GM21360 (cell line): ENCODE data around the gene IL12RB1.
A peak's percentile ranks its signal among the peaks of the same experiment; 100 is the strongest.
"Not testable (repeated sequence)": the region's sequence is repeated elsewhere in the genome, so short reads cannot be mapped to it uniquely, and the experiment has no call there.

Experiments
- ATAC-seq: cut with Tn5 transposase; IDR thresholded peaks from one replicate; pipeline ENCODE4 v1.9.1; 2021; ENCODE audit warnings: mild to moderate bottlenecking, moderate library complexity; ENCODE audit not compliant: unreplicated experiment

Gene IL12RB1

DNA sequence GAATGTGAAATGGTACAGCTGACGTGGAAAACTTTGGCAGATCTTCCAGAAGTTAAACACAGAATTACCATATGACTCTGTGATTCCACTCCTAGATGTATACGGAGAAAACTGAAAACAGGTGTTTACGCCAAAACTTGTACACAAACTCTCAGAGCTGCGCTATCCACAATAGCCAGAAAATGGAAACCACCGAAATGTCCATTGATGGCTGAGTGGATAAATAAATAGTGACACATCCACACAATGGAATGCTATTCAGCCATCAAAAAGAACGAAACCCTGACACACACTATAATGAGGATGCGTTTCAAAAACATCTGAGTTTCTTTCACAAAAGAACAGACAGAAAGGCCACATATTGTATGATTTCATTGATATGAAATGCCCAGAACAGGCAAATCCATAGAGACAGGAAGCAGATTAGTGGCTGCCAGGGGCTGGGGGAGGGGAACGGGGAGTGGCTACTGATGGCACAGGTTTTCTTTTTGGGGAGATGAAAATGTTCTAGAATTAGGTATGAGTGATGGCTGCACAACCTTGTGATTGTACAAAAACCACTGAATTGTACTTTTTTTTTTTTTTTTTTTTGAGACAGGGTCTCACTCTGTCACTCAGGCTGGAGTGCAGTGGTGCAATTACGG is 33.0 kb downstream of the IL12RB1 start:
- no peak for ATAC-seq

DNA sequence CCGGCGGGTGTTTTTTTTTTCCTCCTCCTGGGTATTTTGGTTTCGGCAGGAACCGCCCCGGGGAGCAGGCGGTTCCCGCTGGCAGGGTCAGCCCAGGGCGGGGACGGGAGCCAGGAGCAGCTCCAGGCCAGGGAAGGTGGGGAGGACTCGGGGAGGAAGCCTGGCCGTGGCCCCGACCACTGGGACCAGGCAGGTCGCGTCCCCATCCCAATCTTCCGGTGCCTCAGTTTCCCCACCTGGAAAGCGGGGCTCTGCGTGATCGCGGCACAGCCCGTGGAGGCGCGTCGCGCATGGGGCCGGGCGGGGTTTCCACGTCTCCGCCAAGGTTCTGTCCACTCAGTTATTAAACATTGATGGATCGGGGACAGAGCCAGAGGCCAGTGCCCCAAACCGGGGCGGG is 34.8 kb downstream of the IL12RB1 start:
- ATAC-seq = no peak

DNA sequence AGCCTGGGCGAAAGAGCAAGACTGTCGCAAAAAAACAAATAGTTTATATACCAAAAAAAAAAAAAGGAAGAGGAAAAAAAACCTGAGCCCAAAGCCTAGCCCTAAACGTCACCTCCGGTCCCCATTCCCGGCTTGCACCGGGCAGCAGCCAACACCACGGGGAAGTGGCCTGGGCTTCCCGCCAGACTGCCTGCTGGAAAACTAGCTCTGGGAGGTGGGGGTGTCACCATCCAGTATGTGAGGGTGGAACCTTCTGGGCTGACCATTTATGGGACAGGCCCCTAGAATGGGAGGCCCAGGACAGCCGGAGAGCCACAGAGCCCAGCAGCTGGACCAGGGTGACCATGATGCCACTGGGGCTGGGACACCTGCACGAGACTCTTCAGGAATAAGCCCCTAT is 37.3 kb downstream of the IL12RB1 start:
- no peak for ATAC-seq

DNA sequence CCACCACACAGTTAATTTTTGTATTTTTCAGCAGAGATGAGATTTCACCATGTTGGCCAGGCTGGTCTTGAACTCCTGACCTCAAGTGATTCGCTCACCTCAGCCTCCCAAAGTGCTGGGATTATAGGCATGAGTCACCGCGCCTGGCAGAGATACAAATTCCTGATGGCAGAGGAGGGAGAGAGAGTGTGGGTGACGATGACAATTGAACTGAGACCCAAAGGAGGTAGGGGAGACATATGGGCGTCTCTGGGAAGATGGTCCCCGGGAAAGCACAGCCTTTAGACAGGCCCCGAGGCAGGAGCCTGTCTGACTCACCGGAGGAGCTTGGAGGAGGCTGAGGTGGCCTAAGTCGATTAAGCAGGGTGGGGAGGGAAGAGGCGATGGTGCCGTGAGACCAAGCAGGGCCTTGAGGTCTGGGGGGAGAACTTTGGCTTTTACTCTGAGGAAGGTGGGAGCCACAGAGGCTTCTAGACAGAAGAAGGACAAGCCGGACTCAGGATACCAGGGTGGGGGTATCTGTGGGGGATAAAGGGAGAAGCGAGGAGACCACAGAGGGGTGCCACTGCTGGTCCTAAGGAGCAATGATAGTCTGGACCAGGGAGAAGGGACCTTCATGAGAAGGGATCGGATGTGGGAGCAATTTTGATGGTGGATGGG is 40.5 kb downstream of the IL12RB1 start:
- no peak for ATAC-seq

DNA sequence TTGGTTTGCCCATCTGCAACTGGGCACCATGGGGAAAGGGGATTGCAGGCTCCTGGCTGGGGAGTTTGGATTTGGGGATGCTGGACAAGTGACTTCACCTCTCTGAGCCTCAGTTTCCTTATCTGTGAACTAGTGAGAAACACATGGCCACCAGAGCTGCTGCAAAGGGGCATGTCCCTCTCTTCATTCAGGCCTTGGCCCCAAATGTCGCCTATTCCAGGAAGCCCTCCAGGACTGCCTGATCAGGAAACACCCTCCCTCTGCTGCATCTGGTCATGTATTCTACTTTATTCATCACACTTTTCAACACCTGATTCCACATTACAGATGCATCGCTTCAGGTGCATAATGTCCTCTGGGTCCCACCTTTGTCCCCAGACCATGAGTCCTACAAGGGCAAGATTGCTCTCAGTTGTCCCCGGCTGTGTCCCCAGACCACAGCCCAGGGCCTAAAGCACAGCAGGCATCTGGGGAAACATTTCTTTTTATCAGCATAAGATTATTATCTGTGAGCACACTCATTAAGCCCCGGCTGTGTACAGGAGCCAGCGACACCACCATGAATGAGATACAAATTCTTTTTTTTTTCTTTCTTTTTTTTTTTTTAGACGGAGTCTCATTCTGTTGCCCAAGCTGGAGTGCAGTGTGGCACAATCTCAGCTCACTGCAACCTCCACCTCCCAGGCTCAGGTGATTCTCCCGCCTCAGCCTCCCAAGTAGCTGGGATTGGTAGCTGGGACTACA is 41.3 kb downstream of the IL12RB1 start:
- peak; percentile 5 for ATAC-seq

DNA sequence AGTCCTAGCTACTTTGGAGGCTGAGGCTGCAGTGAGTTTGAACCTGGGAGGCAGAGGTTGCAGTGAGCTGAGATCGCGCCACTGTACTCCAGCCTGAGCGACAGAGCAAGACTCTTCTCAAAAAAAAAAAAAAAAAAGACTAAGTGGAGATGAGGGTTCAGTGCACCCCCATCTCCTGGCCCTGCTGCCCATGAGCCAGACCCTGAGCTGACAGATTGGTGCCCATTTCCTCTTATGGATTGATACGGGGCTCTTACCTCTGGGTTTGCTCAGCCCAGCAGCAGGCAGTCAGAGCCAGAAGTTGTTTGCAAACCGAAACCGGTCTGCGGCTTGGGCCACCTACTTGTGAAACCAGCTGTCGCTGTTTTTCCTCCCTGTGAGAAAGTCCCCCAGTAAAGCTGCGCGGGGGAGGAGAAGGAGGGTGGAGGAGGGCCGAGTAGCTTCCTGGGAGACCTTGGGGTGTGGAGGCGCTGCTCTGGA is 41.9 kb downstream of the IL12RB1 start:
- peak; percentile 83 for ATAC-seq

DNA sequence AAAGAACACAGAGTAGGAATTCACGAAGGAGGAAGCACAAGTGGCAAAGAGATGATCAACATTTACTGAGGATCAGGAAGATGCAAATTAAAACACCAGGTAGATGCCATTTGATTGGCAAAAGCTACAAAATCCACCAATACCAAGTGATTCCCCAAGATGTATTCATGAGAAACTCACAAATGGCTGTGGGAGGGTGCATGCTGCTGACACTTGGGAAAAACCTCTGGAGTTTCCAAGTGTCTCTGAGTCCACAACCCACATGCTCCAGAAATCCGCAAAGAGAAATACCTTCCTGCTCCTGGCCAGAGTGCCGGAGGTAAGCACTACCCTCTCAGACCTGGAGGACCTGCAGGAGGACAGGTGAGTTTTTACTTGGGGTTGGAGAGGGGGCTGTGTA is 43.1 kb downstream of the IL12RB1 start:
- no peak for ATAC-seq

DNA sequence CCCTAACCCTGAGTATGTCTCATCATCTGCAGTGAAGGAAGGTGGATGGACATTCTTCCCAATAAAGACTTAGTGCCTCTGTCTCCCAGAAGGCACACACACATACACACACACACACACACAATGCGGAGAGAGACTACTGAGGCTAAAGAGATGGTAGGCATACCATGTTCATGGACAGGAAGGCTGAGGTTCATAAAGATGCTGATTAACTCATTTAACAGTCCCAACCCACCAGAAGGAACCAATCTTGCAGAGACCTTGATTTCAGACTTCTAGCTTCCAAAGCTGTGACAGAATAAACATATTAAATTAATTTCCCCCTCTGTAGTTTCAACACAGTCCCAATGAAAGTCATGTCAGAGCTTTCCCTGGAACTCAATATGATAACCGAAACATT is 45.7 kb downstream of the IL12RB1 start:
- ATAC-seq = no peak

DNA sequence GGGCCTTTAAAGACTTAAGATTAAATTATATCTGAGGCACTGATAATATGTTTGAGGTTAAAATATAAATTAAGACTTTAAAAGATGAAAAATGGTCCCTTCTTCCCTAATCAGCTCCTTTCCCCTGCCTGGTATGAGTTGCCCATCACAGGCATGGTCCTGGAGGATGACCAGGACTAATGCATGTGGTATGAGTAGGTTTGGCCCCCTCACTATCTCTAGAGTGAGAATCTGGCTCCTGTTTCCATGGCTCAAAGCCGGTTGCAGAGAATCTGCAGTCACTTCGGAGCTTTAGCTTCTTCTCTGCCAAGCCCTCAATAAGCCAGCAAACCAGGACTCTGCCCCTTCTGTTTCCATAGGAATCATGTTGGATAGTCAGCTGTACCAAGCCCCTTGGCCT is 54.6 kb downstream of the IL12RB1 start:
- not testable (repeated sequence) for ATAC-seq

DNA sequence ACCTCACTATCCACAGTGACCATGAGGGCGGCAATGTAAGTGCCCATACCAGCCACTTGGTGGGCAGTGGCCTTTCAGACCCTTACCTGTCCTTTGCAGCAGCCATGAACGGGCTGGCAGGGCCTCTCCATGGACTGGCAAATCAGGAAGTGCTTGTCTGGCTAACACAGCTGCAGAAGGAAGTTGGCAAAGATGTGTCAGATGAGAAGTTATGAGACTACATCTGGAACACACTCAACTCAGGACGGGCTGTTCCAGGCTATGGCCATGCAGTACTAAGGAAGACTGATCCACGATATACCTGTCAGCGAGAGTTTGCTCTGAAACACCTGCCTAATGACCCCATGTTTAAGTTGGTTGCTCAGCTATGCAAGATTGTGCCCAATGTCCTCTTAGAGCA is 55.3 kb downstream of the IL12RB1 start:
- ATAC-seq = not testable (repeated sequence)

DNA sequence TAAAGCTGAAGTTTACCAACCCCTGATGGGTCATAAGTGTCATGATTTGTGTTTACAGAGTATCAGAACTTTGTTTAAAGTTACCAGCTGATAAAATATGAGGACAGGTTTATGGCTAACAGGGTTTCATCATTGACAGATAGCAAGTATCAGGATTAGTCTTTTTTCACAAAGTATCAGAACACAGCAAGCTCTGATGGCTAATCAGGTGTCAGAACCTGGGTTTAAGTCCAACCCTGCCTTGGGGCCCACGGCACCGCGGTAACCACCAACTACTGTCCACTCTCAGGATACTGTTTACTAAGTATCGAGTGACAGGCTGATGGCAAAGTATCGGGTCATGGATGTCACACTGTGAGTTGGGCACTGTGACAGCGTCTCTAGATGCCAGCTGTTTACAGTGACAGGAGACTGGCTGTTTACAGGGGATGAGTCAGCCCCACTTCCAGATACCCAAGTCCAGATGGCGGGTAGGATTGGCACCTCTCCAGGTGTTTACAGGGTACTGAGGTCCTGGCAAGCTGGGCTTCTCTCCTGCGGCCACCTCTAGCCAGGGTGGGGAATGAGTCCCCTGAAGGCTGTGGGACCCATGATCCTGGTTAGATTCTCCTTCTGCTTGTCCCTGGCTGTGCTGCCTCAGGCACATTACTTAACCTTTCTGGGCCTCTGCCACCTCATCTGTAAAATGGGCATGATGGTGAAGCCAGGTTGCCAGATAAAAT is 57.0 kb downstream of the IL12RB1 start:
- ATAC-seq = no peak

DNA sequence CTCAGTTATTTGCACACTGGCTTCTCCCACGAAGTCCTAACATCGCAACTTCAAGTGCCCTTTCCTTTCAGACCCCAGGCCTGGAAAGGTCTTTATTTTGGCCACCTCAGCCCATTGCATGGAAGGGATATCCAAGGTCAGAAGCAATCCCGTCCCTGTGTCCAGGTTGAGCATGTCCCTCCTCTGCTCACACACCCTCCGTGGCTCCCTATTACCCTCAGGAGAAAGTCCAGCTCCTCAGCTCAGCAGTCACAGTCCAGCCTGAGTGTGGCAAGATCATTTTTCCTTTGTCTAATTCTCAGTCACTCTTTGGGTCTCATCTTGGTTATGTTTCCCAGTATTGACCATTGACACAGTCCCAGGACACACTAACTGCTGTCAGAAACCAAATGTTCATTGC is 59.6 kb downstream of the IL12RB1 start:
- ATAC-seq = no peak

DNA sequence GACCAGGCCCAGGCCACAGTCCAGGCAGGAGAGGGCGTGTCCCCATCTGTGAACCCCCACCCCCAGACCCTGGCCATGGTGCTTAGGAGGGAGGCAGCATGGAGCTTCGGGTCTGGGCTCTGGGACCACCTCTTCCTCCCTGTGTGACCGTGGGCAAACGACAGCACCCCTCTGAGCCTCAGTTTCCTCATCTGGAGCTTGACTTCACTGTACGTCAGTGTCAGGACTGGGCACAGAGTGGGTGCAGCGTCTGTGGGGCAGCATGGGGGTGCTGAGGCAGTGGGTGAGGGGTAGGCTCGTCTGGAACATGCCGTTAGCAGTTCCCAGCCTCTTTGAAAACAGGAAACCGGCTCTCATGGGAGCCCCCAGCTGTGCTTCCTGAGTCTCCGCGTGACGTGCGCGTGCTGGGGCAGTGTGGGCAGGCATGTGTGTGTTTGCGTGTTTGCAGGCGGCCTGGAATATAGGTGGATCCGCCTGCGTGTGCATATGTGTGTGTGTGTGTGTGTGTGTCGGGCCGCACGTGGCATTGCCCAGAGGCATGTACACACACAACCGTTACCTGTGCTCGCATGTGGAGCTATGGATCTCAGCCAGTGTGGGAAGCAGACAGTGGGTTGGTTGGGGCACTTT is 63.0 kb downstream of the IL12RB1 start:
- ATAC-seq = no peak

DNA sequence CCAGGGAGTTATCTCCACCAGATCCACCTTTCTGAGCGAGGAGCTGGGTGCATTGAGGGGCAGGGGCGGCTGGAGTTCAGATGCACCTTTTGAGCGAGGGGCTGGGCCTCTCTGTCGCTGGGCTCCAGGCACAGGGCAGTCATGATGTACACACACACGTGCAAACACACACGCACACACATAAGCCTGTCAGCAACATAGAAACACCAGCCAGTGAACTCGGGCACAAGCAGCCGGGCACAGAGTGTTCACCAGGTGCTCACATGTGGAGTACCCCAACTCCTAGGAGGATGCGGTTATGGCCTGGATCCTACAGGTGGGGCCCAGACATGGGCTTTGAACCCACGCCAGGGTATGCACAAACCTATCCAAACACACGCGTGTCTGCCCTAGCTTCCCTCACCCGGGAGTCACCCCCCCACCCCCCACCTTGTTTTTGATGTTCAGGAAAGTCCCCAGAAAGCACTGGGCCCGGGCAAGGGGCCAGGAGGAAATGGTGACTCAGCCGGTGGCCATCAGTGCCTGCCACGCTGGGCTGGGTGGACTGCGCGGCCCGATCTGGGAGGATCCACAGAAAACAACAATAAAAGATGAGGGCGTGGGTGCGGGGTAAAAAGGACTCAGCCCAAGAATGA is 65.5 kb downstream of the IL12RB1 start:
- no peak for ATAC-seq

DNA sequence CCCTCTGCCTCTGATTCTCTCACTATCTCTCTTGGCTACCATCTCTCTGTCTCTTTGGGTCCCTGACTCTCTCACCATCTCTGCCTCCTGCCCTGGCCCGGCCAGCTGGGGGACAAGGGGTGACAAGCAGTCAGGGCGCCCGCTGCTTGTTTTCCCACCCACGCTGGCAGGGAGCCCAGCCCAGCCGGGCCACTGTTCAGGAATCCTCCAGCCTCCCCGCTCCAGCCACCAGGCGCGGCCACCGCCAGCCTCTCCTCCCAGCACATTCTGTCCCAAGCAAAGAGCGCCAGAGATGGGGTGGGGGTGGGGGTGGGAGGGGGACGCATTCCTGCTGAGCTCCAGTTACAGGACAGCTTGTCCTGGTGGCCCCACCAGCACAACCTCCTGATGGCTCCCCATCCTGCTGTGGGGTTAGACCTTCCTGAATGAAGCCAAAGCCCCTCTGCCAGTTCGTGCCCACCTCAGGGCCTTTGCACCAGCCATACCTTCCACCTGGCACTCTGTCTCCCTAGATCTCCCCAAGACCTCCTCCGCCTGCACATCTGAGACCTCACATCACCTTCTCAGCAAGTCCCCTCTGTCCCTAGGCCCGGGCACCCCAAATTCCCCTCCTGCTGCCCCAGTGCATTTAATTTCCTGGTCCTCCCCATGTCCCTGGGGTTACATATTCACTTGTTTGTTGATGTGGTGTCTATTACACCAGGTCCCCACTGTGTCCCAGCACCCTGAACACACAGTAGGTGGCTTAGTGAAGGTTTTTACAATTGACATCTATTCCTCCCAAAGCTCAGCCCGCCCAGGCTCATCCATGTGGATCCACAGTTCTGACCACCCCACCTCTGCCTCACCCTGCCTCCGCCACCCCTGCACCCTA is 66.3 kb downstream of the IL12RB1 start:
- no peak for ATAC-seq

DNA sequence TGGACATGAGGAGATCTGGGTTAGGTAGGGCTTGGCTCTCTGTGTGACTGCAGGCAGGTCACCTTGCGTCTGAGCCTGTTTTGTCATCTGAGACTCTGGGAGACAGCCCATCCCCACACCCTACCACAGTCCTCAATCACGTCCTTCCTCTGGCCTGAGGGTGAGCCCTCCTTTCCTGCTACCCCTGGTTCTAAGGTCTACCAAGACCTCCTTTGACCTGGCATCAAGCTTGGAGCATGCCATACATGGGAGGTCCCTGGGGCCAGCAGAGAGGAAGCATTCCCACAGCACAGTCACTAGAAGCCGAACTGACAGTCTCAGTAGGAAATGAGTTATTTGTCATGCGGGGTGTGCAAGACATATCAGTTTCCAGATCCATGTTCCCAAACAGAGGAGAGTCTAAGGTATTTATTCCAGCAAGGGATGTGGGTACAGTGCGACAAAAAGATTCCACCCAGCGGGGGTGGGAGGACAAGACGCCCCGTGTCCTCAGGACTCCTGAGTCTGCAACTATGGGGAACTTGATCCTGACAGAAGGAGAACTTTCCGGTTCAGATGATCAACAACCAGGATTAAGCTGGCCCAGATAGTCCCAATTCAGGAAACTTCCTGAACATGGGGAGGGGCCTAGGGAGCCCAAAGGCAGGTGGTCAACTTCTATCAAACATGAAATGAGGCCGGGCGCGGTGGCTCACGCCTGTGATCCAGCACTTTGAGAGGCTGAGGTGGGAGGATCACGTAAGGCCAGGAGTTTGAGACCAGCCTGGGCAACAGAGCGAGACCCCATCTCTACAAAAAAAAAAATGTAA is 69.3 kb downstream of the IL12RB1 start:
- no peak for ATAC-seq

DNA sequence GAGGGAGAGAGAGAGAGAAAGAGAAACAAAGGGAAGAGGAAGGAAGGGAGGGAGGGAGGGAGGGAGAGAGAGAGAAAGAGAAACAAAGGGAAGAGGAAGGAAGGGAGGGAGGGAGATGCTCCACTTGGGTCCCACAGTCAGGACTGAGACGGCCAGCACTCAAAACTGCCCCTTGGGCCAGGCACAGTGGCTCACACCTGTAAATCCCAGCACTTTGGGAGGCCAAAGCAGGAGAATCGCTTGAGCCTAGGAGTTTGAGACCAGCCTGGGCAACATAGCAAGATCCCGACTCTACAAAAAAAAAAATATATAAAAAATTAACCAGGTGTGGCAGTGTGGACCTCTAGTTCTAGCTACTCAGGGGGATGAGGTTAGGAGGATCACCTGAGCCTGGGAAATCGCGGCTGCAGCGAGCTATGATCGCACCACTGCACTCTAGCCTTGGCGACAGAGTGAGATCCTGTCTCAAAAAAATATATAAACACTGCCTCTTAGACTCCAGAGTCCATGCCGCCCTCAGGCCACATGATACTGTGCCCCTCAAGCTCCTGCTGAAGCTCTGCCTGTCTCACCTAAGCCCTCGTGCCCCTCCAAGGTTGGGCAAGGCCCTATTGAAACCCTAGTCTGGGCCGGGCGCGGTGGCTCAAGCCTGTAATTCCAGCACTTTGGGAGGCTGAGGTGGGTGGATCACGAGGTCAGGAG is 70.4 kb downstream of the IL12RB1 start:
- no peak for ATAC-seq

DNA sequence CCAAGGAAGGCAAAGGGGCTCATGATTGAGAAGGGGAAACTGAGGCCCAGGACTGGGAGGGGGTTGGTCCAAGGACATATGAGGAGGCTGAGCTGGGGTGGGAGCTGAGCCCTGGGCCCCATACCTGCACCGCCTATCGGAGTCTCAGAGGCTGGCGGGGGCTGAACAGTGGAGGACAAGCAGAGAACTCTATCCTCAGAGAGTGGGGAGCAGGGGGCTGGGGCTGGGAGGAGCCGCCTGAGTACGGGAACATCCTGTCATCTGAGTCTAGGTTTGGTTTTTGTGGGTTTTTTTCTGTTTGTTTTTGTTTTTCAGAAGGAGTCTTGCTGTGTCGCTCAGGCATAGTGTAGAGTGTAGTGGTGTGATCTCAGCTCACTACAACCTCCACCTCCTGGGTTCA is 72.5 kb downstream of the IL12RB1 start:
- no peak for ATAC-seq
